T-helper 2 cell treated with Interferon-gamma antibody and Interleukin-4, amounts not matched to agents 100 ng/mL and 5 ng/mL, for 36 hours (primary cell): ENCODE measurements around the gene SCAMP1. TPM values are rescaled to one million over a fixed set of nuclear protein-coding genes. Genes with fewer than 3 reads are reported as not detected.

Experiments used
- intact Hi-C: fragments of 100-400 bp; cut with micrococcal nuclease; formaldehyde crosslinking; loops from one replicate; pipeline ENCODE4 v1.15.1; 2023
- total RNA-seq: library from RNA; stranded (reverse); gene quantifications from 2 replicates; pipeline ENCODE4 v1.2.3, GENCODE V29; 2022

Gene SCAMP1
- total RNA-seq, 1 donor from 2014 or later: 16.0 TPM

DNA sequence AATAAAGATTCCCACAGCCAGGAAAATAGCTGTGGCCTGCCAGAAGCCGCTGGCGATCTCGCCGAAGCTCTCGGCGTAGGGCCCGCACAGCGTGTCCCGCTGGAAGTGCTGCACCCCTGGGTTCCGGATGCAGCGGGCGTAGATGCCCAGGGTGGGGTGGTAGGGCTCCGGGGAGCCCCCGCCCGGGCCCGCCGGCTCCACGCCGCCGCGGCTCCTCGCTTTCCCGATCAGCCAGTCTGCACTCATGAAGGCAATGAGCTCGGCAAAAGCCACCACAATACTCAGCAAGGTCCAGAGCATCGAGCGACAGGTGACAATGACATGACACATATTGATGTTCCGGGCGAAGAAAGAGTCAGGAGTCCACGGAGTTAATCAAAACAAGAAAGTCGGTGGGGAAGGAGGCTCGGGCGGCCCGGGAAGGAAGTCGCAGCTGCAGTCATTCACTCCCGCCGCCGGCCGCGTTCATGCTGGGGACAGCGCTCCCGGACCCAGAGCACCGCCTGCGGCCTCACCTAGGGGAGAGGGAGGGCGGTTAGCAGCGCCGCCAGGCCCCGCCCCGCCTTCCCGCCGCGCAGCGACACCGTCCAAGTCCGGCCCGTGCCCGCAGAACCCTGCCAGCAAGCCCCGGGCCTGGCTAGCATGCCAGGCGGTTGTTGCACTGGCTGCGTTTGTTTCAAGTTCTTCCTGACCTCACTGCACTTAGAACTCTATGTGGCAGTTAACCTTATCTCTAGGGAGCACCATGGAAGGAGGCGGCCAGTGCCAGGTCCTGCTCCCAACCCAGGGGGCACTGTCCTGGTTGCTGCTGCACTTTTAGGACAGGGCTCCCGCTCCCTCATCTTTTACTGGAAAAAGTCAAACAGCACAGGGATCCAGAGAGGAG lies 149.7 kb downstream of the SCAMP1 start:
- intact Hi-C loops: no loop called here

DNA sequence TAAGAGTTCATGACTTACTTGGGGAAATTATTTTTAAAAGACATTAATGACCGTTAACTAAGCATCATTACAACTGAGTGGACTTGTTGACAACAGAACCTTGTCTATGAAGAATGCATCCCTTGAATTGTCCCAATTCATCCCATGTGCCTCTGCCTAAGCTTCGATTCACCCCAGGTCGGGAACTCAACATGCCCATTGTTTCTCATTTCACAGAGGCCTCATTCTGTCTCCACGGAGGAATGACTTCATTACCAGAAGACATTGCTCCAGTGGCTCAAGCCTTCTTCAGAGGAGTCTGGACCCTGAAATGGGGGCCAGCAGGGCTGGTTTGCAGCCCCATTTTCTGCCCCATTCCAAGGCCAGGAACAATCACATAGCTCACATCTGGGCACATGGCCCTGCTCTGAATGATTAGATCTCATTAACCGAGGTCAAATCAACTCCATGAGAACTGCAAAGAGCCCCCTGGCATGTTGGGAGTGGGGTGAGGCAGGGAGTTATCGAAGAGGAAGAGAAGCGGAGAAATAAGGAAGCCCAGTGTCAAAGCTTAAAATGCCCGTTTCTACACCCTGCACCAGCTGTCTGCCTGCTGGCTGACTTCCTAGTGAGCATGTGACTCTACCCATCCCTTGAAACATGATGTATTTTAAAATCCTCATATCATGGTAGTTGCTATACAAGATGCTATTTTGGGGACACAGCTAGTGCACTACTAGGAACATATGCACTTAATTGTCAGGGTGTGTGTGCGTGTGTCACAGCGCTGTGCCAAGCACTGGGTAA lies 150.9 kb downstream of the SCAMP1 start:
- intact Hi-C loops: no loop called here

DNA sequence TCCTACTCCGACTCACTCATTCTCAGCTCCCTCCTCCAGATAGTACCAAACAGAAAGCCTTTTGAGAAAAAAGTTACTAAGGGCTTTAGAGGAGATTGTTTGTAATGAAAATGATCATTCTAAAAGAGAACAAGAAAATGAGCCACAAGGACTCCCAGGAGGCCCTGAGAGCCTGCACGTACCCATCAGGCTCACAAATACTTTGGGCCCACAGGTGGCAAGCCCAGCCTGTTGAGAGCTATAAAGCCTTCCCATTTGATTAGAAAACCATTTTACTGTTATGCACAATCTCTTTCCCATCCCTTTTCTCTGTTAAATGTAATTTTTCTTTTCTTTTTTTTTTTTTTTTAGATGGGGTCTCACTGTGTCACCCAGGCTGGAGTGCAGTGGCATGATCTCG lies 152.0 kb downstream of the SCAMP1 start:
- intact Hi-C loops: no loop called here

DNA sequence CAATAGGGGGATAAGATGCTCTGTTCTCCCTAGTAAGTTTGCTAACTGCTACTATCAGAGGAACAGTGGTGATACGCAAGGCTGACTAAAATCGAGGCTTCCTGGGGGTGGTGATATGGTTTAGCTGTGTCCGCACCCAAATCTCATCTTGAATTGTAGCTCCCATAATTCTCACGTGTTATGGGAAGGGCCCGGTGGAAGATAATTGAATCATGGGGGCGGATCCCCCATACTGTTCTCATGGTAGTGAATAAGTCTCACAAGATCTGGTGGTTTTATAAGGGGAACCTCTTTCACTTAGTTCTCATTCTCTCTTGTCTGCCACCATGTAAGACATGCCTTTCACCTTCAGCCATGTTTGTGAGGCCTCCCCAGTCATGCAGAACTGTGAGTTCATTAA lies 153.0 kb downstream of the SCAMP1 start:
- intact Hi-C loops: no loop called here

DNA sequence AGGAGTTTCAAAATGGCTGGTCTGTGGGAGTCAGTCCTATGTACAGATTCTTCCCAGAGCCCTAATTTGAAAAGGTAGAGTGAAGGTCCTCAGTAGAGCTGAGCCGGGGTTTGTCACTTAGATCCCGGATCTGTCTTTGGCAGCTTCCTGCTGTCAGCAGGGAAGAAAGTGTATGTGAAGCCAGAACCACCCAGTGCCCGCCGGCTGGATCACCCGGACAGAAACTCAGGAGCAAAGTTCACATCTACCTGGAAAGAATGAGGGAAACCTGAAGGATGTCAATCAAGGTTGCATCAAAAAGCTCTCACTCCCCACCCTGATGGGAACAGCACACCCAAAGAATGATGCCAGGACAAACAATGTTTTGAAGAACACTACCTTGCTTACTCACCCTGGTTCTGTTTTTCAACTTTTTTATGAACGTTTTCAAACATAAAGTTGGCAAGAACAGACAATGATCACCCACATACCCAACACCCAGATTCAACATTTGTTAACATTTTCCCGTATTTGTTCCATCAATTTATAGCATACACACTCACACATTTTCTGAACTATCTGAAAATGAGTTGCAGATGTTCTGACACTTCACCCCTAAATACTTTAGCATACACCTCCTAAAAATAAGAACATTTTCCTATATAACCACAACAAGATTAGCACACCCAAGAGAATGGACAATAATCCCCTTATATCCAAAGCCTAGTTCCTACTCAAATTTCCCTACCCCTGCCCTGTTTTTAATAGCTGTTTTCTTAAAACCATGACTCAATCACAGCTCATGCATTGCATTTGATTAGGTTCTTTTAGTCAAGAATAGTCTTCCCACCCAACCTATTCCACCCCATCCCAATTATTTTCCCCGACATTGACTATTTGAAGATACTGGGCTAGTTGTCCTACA lies 154.3 kb downstream of the SCAMP1 start:
- intact Hi-C loops: no loop called here

DNA sequence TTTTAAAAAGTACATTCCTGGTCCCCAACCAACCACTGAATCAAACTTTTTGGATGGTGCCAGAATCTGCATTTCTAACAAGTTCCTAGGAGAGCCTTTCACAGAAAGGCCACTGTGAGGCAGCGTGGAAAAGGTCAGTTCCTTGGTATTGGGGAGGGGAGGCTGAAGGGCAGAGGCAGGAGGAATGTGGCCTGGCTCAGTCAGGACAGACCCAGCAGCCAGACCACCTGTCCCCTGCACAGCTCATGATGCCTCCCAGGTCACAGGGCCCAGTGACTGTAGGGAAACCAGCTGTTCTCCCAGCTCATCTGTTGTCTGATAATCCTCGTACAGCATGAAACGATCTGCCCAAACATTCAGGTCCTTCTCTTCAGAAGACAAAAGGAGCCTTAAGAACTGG lies 155.3 kb downstream of the SCAMP1 start:
- intact Hi-C loops: no loop called here

DNA sequence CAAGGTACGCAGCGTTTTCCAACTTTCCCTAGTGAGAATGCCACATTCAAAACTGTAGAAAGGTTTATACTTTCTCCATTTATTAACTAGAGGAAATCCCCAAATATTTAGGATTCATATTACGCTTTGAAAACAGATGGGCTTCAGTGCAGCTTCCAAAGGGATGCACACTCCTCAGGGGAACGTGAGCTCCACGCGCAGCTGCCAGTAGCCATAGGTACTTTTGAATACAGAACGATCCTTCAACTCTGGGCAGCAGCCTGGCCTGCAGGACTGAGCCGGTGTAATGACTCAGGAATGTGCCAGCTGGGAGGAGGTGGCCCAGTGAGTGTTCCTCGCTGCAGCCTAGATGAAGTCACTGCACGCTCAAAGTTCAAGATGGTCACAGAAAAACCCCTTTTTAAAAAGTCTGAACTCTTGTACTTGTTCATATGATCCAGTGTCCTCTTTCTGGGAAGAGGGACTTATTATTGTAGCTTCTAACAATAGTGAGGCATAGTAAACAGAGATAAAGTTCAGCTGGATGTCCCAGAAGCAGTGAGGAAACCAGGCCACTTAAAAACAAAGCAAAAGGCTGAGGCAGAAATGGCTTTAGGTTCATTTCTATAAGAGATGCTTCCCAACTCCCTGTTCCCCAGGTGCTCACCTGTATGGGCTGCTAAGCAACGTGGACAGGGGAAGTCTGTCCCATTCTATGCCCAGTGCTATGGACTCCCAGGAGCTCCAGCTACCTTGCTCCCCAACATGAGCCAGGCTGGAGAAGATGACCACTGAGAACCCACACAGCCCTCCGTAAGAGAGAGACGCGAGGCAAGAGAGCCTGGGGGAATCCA lies 158.2 kb downstream of the SCAMP1 start:
- intact Hi-C loops: no loop called here

DNA sequence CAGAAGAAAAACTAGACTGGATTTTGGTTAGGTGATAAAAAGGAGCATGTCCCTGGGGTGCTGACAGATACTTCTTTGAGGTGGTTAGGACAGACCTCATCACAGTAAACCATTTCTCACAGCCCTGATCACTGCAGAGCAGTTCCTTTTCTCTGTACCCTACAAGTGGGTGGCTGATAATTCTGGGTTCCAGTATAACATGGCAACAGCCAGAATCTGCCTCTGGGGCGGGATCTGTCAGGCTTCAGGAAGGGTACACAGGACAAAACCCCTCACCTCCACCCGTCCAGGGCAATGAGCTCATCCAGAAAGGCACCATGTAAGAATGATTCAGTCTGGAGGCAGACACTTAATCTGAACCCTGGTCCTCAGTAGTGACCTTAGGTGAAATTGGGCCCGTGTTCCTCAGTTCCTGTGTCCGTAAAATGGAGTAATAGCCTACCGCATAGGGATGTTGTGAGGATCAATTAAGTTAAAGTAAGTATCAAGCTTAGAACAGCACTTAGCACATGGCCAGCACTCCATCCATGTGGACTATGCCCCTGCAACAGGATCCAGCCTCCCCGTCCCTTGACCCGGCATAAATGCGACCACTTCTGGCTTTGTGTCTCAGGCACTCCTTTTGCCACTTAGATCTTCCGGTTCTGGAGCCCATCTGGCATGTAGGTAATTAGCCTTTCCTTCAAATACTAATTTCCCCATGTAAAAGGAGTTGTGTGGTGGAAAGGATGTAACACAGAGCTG lies 159.0 kb downstream of the SCAMP1 start:
- intact Hi-C loops: no loop called here

DNA sequence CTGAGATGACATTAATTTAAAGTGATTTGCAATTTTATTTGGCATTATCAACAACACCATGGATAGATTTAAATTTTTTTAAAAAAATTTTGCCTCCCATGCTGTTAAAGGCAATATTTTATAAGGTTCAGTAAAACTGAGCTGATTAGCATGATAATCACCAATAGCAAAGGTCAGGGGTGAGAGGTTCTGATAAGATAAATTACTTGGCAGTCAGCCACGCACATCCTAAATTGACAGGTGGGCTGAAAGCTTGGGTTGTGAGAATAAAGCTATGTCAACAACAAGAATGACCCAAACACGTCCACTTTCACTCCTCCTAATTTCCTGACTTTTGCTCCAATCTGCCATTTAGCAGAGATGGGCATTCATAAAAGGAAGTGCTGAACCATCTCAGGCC lies 161.0 kb downstream of the SCAMP1 start:
- intact Hi-C loops: no loop called here

DNA sequence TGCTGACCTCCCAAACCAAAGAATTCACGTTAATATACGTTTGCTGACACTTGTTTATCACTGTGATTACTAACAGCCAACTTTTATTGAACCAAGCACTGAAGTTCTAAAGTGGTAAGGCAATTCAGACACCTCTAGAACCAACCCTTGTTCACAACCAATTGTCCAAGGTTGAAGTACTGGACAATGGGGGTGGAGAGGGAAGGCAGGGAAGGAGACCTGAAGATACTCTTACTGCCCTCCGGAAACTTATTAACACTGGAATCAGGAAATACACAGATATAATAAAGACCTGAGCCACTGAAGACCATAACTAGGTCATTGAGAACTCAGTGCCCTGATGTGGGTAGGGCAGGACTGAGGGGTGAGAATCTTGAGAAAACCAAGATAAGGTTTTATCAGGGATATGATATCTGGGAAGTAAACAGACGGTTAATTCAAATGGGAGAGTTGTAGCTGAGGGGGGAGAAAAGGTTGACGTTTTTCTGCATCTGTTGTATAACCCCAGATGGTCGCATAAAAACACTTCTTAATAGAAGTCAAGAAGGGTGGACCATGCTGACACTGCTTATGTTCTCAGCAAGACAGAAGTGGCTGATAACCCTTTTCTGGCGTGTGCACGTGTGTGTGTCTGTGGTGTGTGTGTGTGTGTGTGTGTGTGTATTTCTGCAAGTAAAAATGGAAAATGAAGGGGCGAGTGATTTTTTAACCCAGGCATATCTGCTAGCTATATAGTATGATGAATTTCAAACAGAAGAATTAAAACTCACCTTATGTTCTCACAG lies 162.3 kb downstream of the SCAMP1 start:
- intact Hi-C loops: no loop called here

DNA sequence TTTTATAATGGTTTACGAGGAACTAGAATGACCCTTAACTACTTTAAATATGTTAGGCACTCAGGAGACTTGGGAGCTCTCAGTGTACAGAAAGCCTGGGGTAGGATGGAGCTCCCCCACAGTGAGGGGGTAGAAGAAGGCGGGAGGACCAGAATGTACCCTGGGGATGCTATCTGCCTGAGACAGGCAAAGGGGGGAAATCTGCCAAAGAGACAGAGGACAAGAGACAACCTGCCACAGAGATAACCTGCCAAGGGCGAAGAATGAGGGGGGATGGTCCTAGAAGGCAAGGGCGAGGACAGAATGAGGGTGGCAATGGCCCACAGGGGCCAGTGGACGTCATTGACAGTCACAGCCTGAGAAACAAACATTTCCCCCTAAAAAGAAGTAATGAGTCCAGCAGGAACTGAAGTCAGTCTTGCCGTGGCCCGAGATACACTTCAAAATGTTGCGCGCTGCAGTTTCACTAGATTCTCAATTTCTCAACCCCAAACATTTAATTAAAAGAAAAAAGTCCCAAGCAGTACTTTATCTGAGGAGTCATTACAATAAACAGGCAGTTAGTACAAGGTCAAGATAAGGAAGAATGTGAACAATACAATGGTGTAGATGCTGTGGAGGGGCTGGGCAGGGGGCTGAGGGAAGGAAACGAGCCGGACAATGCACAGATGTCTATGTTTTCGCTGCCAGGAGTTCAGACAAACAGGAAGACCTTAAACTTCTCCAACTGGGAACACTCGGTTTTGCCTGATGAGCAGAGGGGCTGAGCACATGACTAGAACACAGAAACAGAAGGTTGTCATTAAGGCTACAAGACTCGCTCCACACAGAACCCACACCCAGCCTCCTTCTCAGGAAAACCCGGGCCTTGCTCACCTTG lies 163.1 kb downstream of the SCAMP1 start:
- intact Hi-C loops: no loop called here

DNA sequence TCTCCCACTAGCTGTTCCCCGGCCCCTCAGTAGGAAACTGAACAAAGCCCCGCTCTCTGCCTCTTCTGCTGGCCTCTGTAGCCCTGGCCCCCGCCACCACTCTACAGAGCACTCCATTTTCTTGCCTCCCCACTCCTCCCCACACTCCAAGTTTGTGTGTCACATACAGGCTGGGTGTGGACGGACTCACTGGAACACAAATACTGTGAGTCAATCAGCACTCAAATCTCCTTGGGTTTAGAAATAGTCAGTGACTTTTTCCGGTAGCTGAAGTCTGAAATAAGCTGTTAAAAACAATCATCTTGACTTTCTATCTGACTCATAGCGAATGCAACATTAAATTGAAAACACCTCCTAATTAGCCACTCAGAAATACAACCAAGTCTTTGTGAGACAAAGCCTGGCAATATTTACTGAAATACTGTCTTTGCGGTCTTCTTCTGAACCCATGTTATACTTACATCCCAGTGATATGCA lies 165.7 kb downstream of the SCAMP1 start:
- intact Hi-C loops: no loop called here

DNA sequence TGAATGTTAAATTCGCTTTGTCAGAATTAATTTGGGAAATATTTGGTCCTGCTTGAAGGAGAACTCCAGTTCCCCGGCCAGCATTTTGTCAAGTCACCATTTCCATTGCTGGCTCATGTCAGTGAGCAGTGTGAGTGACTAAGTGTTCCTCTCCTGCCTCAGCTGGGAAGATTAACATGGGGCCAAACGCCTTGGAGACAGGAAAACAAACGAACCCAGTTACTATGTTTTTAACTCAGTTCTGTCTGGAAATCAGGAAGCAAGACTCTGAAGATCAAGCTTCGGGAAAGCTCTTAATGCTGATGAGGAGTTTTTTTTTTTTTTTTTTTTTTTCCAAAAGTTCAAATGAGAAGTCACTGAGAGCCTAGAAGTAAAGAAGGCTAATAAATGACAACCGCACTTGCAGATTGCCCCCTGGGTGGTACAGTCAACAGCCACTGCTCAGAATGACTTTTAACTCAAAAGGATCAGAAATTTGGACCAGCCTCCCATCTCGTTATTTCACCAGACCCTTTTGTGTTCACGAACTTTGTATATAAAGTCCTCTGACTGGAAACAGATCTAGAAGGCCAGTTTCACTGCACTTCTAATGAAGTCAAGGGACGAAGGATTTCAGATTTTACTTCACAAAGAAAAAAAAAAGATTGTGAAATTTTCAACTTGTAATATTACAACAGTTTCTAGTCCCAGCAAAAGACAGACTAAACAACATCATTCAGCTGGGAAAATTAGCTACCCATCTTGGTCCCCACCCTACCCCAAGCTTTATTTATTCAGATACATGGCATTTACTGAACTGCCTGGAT lies 166.8 kb downstream of the SCAMP1 start:
- intact Hi-C loops: no loop called here

DNA sequence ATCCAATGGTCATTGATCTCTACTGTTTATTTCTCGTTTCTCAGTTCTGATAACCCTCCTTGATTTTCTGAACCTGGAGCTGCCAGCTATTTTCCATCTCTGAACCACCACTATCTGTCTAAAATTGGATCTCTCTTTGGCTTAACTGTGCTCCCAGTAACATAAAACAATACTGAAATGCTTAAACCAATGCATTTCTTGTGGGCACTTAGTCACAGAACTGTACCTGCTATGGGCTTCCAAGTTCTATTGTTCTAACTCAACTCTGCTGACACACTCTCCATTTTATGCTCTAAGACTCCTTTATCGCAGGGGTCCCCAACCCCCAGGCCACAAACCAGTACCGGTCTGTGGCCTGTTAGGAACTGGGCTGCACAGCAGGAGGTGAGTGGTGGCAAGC lies 167.5 kb downstream of the SCAMP1 start:
- intact Hi-C loops: no loop called here
